PC-9 (cell line): ENCODE data around the gene TVP23A. TPM values are rescaled to one million over a fixed set of nuclear protein-coding genes. Genes with fewer than 3 reads are reported as not detected.

ENCODE experiments used
- BruUV-seq: library from RNA; stranded (reverse); fragments of 400-500 nt; replicated peaks from 2 replicates; lab custom pipeline; 2021; lab: Mats Ljungman, UMichigan
- CTCF ChIA-PET: fragments of 300-600 bp; sonication (Branson Sonifier 250); formaldehyde crosslinking; loops from one replicate; lab custom pipeline; 2022; ENCODE audit warnings: antibody characterized with exemption; lab: Charles Lee
- POLR2A ChIA-PET: fragments of 300-600 bp; sonication (Branson Sonifier 250); formaldehyde crosslinking; loops from one replicate; lab custom pipeline; 2022; ENCODE audit warnings: antibody characterized with exemption; ENCODE audit not compliant: unreplicated experiment; lab: Charles Lee
- DNase-seq, 2 experiments: peaks; one replicate each; pipeline versions ENCODE4 v3.0.0 to v3.0.0-alpha.2; 2015 to 2022; ENCODE audit warnings: mixed read lengths in 1 of 2
- H2AFZ ChIP-seq: fragments of 200-600 bp; sonication (generic); 2 replicates; pipeline ENCODE4 v1.8.1; 2017; ENCODE audit warnings: antibody characterized with exemption
- H3F3A ChIP-seq: fragments of 200-600 bp; sonication (generic); 2 replicates; pipeline ENCODE4 v1.8.1; 2017; ENCODE audit warnings: antibody characterized with exemption, mild to moderate bottlenecking, low read depth; ENCODE audit not compliant: insufficient read depth
- H3K27ac ChIP-seq: fragments of 200-600 bp; sonication (generic); 2 replicates; pipeline ENCODE4 v1.6.1; 2016; ENCODE audit warnings: mixed run types
- H3K27me3 ChIP-seq: fragments of 200-600 bp; sonication (generic); 2 replicates; pipeline ENCODE4 v1.6.1; 2016; ENCODE audit warnings: low read depth, mixed run types; ENCODE audit not compliant: insufficient read depth
- H3K36me3 ChIP-seq: fragments of 200-600 bp; sonication (generic); 2 replicates; pipeline ENCODE4 v1.6.1; 2016; ENCODE audit warnings: low read depth, mixed run types
- H3K4me1 ChIP-seq: fragments of 200-600 bp; sonication (generic); replicated peaks from 2 replicates; pipeline ENCODE4 v1.6.1; 2016; ENCODE audit warnings: mixed run types; ENCODE audit not compliant: insufficient read depth
- H3K4me2 ChIP-seq: fragments of 200-600 bp; sonication (generic); 2 replicates; pipeline ENCODE4 v1.6.1; 2017; ENCODE audit warnings: mixed run types
- H3K4me3 ChIP-seq: fragments of 200-600 bp; sonication (generic); 2 replicates; pipeline ENCODE4 v1.6.1; 2016; ENCODE audit warnings: mixed run types
- H3K79me2 ChIP-seq: fragments of 200-600 bp; sonication (generic); 2 replicates; pipeline ENCODE4 v1.6.1; 2017; ENCODE audit warnings: low read depth, mixed run types
- H3K9me2 ChIP-seq: fragments of 200-600 bp; sonication (generic); 2 replicates; pipeline ENCODE4 v1.8.1; 2017; ENCODE audit warnings: mild to moderate bottlenecking; ENCODE audit not compliant: insufficient read depth
- H3K9me3 ChIP-seq: fragments of 200-600 bp; sonication (generic); 2 replicates; pipeline ENCODE4 v1.8.1; 2016; ENCODE audit warnings: low read depth; ENCODE audit not compliant: insufficient read depth
- H4K20me1 ChIP-seq: fragments of 200-600 bp; sonication (generic); 2 replicates; pipeline ENCODE4 v1.8.1; 2017; ENCODE audit not compliant: insufficient read depth
- EZH2 ChIP-seq: fragments of 200-600 bp; sonication (generic); IDR thresholded peaks from 2 replicates; pipeline ENCODE4 v1.8.0; 2017; ENCODE audit warnings: antibody characterized with exemption, low read depth
- intact Hi-C: fragments of 100-400 bp; cut with micrococcal nuclease; formaldehyde crosslinking; loops from one replicate; pipeline ENCODE4 v1.10.0; 2022; ENCODE audit not compliant: unreplicated experiment
- total RNA-seq: library from RNA; stranded (reverse); gene quantifications from 2 replicates; pipeline ENCODE4 v1.2.3, GENCODE V29; 2021
- TF ChIP-seq, protein P1 (sequence below): fragments of 200-600 bp; sonication (generic); conservative IDR thresholded peaks from 2 replicates; pipeline ENCODE4 v1.6.1; 2017; ENCODE audit warnings: mixed run types, antibody characterized with exemption, mild to moderate bottlenecking, moderate library complexity

Gene TVP23A
- total RNA-seq, 1 experiment from 2014 or later, result not detected

DNA sequence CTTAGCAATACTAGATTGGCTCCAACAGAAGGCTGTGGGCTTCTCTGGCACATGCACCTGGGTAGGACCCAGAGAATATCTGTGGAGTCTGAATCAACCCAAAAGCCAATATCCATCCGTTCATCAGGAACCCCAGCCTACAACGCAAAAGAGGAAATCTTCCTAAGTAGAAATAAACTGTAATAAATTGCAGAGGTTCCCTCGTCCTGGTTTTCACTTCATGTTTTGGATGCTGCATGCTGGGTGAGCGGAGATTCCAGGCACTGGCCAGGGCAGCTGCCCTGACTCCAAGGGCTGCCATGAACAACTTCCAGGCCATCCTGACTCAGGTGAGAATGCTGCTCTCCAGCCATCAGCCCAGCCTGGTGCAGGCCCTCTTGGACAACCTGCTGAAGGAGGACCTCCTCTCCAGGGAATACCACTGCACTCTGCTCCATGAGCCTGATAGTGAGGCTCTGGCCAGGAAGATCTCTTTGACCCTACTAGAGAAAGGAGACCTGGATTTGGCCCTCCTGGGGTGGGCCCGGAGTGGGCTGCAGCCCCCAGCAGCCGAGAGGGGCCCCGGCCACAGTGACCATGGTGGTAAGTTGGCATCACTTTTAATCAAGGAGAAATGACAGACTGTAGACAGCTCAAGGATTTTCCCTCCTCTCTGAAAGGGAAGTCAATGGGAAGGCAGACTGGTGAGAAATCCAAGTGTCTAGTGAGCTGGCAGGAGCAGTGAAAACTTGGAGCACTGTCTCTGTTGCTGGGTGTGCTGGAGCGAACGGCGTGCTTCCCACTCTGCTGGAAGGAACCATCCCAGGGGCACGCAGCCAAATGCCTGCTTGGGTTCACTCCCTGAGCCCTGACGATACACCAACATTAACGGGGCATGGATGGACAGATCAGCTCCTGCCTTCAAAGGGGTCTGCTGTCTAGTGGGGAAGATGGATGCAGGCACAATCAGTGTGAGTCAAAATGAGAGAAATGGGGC, 47.7 kb upstream of the TVP23A start:
- CTCF ChIA-PET, result interaction anchor here (0.6 kb wide), 1 partner anchor 12 kb away, joined by 3 read pairs; no protein-coding TSS in a partner anchor
- BruUV-seq, result no TSS peak

GRCh38 chr16:10862438-10862837, 43.8 kb upstream of the TVP23A start:
- Histone ChIP-seq H3K36me3 (no peaks in the 10 kb centered on the region), H3K27ac (peak overlapping the region; percentile 42), H3K27me3 (no peaks in the 10 kb centered on the region), H3K4me1 (peaks cover 10% of the 10 kb centered on the region), H3K79me2 (no peaks in the 10 kb centered on the region), H3K9me2 (no peaks in the 10 kb centered on the region), H3F3A (peaks cover 3% of the 10 kb centered on the region; the same call in 1 of the 2 replicates), H4K20me1 (no peaks in the 10 kb centered on the region), H3K4me3 (no peak overlapping the region), H3K9me3 (no peaks in the 10 kb centered on the region), H2AFZ (no peak overlapping the region), H3K4me2 (peak overlapping the region; percentile 10; the same call in 1 of the 2 replicates)
- intact Hi-C loops, result no loop called here
- CTCF ChIA-PET, result interaction anchor here (0.6 kb wide), 1 partner anchor 83 kb away, joined by 5 read pairs; no protein-coding TSS in a partner anchor
- POLR2A ChIA-PET, result interaction anchor here (0.7 kb wide), 1 partner anchor 1772 kb away, joined by 3 read pairs; no protein-coding TSS in a partner anchor
- BruUV-seq, result no TSS peak
- TF ChIP-seq, protein P1, sequence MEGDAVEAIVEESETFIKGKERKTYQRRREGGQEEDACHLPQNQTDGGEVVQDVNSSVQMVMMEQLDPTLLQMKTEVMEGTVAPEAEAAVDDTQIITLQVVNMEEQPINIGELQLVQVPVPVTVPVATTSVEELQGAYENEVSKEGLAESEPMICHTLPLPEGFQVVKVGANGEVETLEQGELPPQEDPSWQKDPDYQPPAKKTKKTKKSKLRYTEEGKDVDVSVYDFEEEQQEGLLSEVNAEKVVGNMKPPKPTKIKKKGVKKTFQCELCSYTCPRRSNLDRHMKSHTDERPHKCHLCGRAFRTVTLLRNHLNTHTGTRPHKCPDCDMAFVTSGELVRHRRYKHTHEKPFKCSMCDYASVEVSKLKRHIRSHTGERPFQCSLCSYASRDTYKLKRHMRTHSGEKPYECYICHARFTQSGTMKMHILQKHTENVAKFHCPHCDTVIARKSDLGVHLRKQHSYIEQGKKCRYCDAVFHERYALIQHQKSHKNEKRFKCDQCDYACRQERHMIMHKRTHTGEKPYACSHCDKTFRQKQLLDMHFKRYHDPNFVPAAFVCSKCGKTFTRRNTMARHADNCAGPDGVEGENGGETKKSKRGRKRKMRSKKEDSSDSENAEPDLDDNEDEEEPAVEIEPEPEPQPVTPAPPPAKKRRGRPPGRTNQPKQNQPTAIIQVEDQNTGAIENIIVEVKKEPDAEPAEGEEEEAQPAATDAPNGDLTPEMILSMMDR, result no peak
- no peak for TF ChIP-seq EZH2
- peak; percentile 56 to 87 for DNase-seq

More for the DNA sequence above, 47.7 kb upstream of the TVP23A start:
- peaks cover 10% of the 10 kb centered on the region; the same call in 1 of the 2 replicates for H3F3A ChIP-seq
- H2AFZ ChIP-seq, result no peak overlapping the region
- no peak overlapping the region for H3K4me2 ChIP-seq
- H3K4me3 ChIP-seq, result no peak overlapping the region
- no peak overlapping the region for H3K27ac ChIP-seq
- H3K4me1 ChIP-seq, result peaks cover 19% of the 10 kb centered on the region
- H4K20me1 ChIP-seq, result no peaks in the 10 kb centered on the region
- no peaks in the 10 kb centered on the region for H3K79me2 ChIP-seq
- TF ChIP-seq, protein P1, result no peak
- no peak for TF ChIP-seq EZH2
- no peaks in the 10 kb centered on the region for H3K9me2 ChIP-seq
- no peaks in the 10 kb centered on the region for H3K9me3 ChIP-seq
- intact Hi-C loops, result no loop called here
- no peak for DNase-seq
- POLR2A ChIA-PET, result no interaction called here
- no peaks in the 10 kb centered on the region for H3K27me3 ChIP-seq
- H3K36me3 ChIP-seq, result no peaks in the 10 kb centered on the region

GRCh38 chr16:10859658-10860057, 41.1 kb upstream of the TVP23A start:
- no peak overlapping the region for H2AFZ ChIP-seq
- H3K9me3 ChIP-seq, result no peaks in the 10 kb centered on the region
- no peak overlapping the region for H3K4me3 ChIP-seq
- no peaks in the 10 kb centered on the region for H3K27me3 ChIP-seq
- CTCF ChIA-PET, result no interaction called here
- POLR2A ChIA-PET, result no interaction called here
- no peaks in the 10 kb centered on the region for H3K79me2 ChIP-seq
- no TSS peak for BruUV-seq
- no peak for TF ChIP-seq EZH2
- TF ChIP-seq, protein P1, result no peak
- peaks cover 3% of the 10 kb centered on the region; the same call in 1 of the 2 replicates for H3F3A ChIP-seq
- H3K27ac ChIP-seq, result no peak overlapping the region
- intact Hi-C loops, result no loop called here
- no peaks in the 10 kb centered on the region for H4K20me1 ChIP-seq
- H3K36me3 ChIP-seq, result no peaks in the 10 kb centered on the region
- no peak for DNase-seq
- peaks cover 10% of the 10 kb centered on the region for H3K4me1 ChIP-seq
- no peaks in the 10 kb centered on the region for H3K9me2 ChIP-seq
- H3K4me2 ChIP-seq, result no peak overlapping the region
